ENCODE data around the gene MRAP. TPM values are rescaled to one million over a fixed set of nuclear protein-coding genes. Genes with fewer than 3 reads are reported as not detected.
"Not testable (repeated sequence)": the region's sequence is repeated elsewhere in the genome, so short reads cannot be mapped to it uniquely, and the experiment has no call there.

MRAP gene
- total and polyA plus RNA-seq, 2 donors: 0.09 TPM; not detected in 1

DNA sequence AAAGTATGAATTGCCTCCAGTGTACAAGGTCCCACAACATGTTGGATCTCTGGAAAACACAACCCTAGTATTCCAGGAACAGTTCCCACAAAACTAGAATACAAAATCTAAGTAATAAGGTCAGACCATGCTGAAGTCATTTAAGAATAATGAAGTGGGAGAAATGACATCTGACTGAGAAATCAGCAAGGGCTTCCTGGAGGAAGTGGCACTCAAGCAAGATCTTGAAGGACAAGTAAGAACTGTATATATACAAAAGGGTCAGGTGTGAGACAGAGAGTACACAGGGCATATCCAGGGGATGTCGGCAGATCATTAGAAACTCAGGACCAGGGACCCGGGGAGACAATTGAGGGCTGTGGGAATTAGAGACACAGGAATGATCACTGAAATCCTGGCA, 38.5 kb upstream of the MRAP start:
- H3K27me3 ChIP-seq (ENCODE audit: control insufficient read depth in 2 of 2, insufficient read depth in 1 of 2, low read length in 1 of 2): no peaks in the 10 kb centered on the region
- no peaks in the 10 kb centered on the region for H3K9me3 ChIP-seq (ENCODE audit: control insufficient read depth in 2 of 2, insufficient read depth in 1 of 2, low read length in 1 of 2)
- 93% methylated on average over 2 of the region's 2 CpGs for WGBS

DNA sequence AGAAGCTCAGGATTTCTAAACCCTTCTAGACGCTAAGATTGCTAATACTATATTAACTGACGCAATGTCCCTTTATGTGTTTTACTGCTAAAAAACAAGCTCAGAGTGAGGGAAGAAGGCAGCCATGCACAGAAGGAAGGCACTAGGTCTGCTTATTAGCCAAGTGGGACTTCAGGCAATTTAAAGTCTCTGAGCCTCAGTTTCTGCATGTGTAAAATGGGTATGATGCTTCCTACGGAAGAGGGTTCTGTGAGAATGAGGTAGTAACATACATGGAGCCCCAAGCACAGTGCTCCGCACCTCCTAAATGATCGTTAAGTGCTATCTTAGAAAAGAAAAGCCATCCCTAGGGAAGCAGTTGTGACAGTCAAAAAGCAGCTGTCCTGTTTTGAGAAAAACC, 36.7 kb upstream of the MRAP start:
- H3K27ac ChIP-seq (ENCODE audit: low read depth in 1 of 2, low read length in 1 of 2): no peak overlapping the region
- DNase-seq (ENCODE audit: low read depth in 6 of 9, low spot score in 9 of 9): no peak
- 96% methylated on average over 5 of the region's 5 CpGs for WGBS
- H3K4me3 ChIP-seq (ENCODE audit: low read length in 2 of 2): no peak overlapping the region
- H3K36me3 ChIP-seq (ENCODE audit: control insufficient read depth in 2 of 2, insufficient read depth in 2 of 2, low read length in 1 of 2): peaks cover 2 to 3% of the 10 kb centered on the region in 2 donors
- H3K27me3 ChIP-seq (ENCODE audit: control insufficient read depth in 2 of 2, insufficient read depth in 1 of 2, low read length in 1 of 2): no peaks in the 10 kb centered on the region
- H3K9me3 ChIP-seq (ENCODE audit: control insufficient read depth in 2 of 2, insufficient read depth in 1 of 2, low read length in 1 of 2): no peaks in the 10 kb centered on the region
- H3K4me1 ChIP-seq (ENCODE audit: control insufficient read depth in 2 of 2, insufficient read depth in 2 of 2, low read length in 2 of 2): no peaks in the 10 kb centered on the region

More for the DNA sequence above, 38.5 kb upstream of the MRAP start:
- Histone ChIP-seq H3K27ac (ENCODE audit: low read depth in 1 of 2, low read length in 1 of 2) (no peak overlapping the region), H3K4me3 (ENCODE audit: low read length in 2 of 2) (no peak overlapping the region), H3K4me1 (ENCODE audit: control insufficient read depth in 2 of 2, insufficient read depth in 2 of 2, low read length in 2 of 2) (no peaks in the 10 kb centered on the region), H3K36me3 (ENCODE audit: control insufficient read depth in 2 of 2, insufficient read depth in 2 of 2, low read length in 1 of 2) (no peaks in the 10 kb centered on the region)
- no peak for DNase-seq (ENCODE audit: low read depth in 6 of 9, low spot score in 9 of 9)

DNA sequence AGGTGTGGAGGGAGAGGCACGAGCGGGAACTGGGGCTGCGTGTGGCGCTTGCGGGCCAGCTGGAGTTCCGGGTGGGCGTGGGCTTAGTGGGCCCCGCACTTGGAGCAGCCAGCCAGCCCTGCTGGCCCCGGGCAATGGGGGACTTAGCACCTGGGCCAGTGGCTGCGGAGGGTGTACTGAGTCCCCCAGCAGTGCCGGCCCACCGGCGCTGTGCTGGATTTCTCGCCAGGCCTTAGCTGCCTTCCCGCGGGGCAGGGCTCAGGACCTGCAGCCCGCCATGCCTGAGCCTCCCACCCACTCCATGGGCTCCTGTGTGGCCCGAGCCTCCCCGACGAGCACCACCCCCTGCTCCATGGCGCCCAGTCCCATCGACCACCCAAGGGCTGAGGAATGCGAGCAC, 33.3 kb upstream of the MRAP start:
- not testable (repeated sequence) for DNase-seq (ENCODE audit: low read depth in 6 of 9, low spot score in 9 of 9); H3K27ac ChIP-seq (ENCODE audit: low read depth in 1 of 2, low read length in 1 of 2); H3K4me1 ChIP-seq (ENCODE audit: control insufficient read depth in 2 of 2, insufficient read depth in 2 of 2, low read length in 2 of 2); H3K27me3 ChIP-seq (ENCODE audit: control insufficient read depth in 2 of 2, insufficient read depth in 1 of 2, low read length in 1 of 2); H3K9me3 ChIP-seq (ENCODE audit: control insufficient read depth in 2 of 2, insufficient read depth in 1 of 2, low read length in 1 of 2); H3K4me3 ChIP-seq (ENCODE audit: low read length in 2 of 2)
- 98% methylated on average over 23 of the region's 23 CpGs for WGBS
- peaks cover 12 to 13% of the 10 kb centered on the region in 2 donors for H3K36me3 ChIP-seq (ENCODE audit: control insufficient read depth in 2 of 2, insufficient read depth in 2 of 2, low read length in 1 of 2)

DNA sequence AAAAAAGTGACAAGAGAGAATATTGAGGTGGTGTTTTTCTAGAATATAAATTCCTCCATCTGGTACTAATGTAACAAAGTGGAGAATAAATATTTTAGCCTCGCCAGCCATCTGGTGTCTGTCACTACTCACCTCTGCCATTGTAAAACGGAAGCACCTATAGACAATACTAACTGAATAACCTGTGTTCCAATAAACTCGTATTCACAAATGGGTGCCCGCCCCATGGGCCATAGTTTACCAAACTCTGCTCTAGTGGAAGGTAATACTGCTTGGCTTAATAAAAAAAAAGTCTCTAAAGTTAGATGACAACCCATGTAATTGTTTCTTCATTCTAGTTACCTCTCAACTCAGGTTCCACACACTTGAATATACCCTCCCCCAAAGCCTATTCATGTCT, 27.9 kb upstream of the MRAP start:
- H3K27ac ChIP-seq (ENCODE audit: low read depth in 1 of 2, low read length in 1 of 2): no peak overlapping the region
- DNase-seq (ENCODE audit: low read depth in 6 of 9, low spot score in 9 of 9): no peak
- H3K36me3 ChIP-seq (ENCODE audit: control insufficient read depth in 2 of 2, insufficient read depth in 2 of 2, low read length in 1 of 2): peaks cover 21 to 22% of the 10 kb centered on the region in 2 donors
- H3K27me3 ChIP-seq (ENCODE audit: control insufficient read depth in 2 of 2, insufficient read depth in 1 of 2, low read length in 1 of 2): no peaks in the 10 kb centered on the region
- H3K4me1 ChIP-seq (ENCODE audit: control insufficient read depth in 2 of 2, insufficient read depth in 2 of 2, low read length in 2 of 2): no peaks in the 10 kb centered on the region
- WGBS: 98% methylated on average over 4 of the region's 4 CpGs
- H3K9me3 ChIP-seq (ENCODE audit: control insufficient read depth in 2 of 2, insufficient read depth in 1 of 2, low read length in 1 of 2): no peaks in the 10 kb centered on the region
- no peak overlapping the region for H3K4me3 ChIP-seq (ENCODE audit: low read length in 2 of 2)

DNA sequence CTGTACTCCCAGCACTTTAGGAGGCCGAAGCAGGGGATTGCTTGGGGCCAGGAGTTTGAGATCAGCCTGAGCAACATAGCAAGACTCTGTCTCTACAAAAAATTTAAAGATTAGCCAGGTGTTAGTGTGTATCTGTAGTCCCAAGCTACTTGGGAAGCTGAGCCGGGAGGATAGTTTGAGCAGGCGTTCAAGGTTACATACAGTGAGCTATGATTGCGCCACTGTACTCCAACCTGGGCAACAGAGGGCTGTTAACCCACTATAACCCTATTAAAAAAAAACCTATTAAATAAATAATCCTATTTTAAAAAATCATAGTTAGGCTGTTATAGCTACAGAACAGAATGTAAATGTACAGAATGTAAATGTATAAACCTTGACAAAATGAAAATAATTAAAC, 22.0 kb upstream of the MRAP start:
- DNase-seq (ENCODE audit: low read depth in 6 of 9, low spot score in 9 of 9): no peak
- 99% methylated on average over 4 of the region's 4 CpGs for WGBS
- no peak overlapping the region for H3K4me3 ChIP-seq (ENCODE audit: low read length in 2 of 2)
- H3K4me1 ChIP-seq (ENCODE audit: control insufficient read depth in 2 of 2, insufficient read depth in 2 of 2, low read length in 2 of 2): peaks cover 5 to 10% of the 10 kb centered on the region in 2 donors
- H3K9me3 ChIP-seq (ENCODE audit: control insufficient read depth in 2 of 2, insufficient read depth in 1 of 2, low read length in 1 of 2): no peaks in the 10 kb centered on the region
- no peaks in the 10 kb centered on the region for H3K27me3 ChIP-seq (ENCODE audit: control insufficient read depth in 2 of 2, insufficient read depth in 1 of 2, low read length in 1 of 2)
- peaks cover 8 to 10% of the 10 kb centered on the region in 2 donors for H3K36me3 ChIP-seq (ENCODE audit: control insufficient read depth in 2 of 2, insufficient read depth in 2 of 2, low read length in 1 of 2)
- no peak overlapping the region for H3K27ac ChIP-seq (ENCODE audit: low read depth in 1 of 2, low read length in 1 of 2)

DNA sequence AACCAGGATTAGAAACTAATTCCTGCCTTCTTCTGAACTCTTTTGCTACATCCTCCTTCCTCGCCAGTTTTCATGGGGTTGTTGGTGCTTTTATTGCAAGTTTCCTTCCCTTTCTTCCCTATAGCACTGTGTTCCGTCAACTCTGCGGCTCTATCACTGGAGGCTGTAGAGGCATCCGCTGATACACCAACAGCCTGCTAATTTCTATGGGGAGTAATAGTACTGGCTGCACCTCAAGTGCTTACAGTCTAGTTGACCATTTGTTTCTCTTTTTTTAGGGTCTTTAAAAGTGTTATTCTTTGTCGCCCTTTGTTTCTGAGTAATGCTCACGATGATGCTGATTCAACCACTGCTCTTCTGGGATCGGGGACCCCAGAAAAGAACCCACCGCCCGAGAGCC, 20.6 kb upstream of the MRAP start:
- H3K36me3 ChIP-seq (ENCODE audit: control insufficient read depth in 2 of 2, insufficient read depth in 2 of 2, low read length in 1 of 2): peaks cover 3 to 6% of the 10 kb centered on the region in 2 donors
- peak in 2 of 9 donors; percentile 10 to 30 for DNase-seq (ENCODE audit: low read depth in 6 of 9, low spot score in 9 of 9)
- H3K4me1 ChIP-seq (ENCODE audit: control insufficient read depth in 2 of 2, insufficient read depth in 2 of 2, low read length in 2 of 2): peaks cover 5 to 10% of the 10 kb centered on the region in 2 donors
- under 1% methylated on average over 9 of the region's 9 CpGs for WGBS
- H3K27ac ChIP-seq (ENCODE audit: low read depth in 1 of 2, low read length in 1 of 2): peak overlapping the region in 1 of 2 donors; percentile 74
- peak overlapping the region; percentile 76 to 83 for H3K4me3 ChIP-seq (ENCODE audit: low read length in 2 of 2)
- no peaks in the 10 kb centered on the region for H3K9me3 ChIP-seq (ENCODE audit: control insufficient read depth in 2 of 2, insufficient read depth in 1 of 2, low read length in 1 of 2)
- H3K27me3 ChIP-seq (ENCODE audit: control insufficient read depth in 2 of 2, insufficient read depth in 1 of 2, low read length in 1 of 2): no peaks in the 10 kb centered on the region

DNA sequence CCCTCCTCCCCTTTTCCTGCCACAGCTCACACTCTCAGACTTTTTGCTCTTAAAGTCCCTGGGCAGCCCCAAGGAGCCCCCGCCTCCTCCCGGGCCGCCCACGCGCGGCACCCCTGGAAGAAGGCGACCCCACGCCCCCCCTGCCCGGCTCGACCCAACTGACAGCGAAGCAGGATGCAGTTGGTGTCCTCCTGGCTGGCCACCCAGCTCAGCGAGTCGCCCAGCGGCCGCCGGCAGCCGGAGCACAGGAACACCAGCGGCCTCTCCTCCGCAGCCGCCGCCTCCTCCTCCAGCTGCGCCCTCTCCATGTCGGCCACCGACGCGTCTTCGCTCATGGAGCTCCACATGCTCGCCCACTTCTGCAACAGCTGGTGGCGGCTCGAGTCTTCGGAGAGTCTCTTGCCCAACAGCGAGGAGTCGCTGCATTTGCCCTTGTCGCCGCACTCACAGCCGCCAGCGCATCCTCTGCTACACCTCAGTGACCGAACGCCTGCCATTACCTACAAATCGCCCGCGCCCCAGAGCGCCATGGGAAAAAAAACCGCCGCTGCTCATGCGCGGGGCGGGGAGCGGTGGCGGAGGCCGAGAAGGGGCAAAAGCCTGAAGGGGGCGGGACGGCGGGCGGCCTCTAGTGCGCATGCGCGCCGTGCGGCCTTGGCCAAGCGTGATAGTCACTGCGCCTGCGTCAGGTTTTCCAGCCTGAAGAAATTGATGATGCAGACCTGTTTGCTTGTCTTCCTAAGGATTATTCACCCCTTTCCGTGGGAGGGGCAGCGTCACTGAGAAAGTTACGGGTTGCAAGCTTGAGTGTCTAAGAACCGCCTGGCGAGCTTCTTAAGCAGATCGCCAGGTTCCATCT, 19.9 kb upstream of the MRAP start, which contains the start of gene MIS18A:
MIS18A (minus strand) TSS at position 532 of the 859 bp plus-strand sequence; CDS start at position 497, 35 bp downstream.
- DNase-seq (ENCODE audit: low read depth in 6 of 9, low spot score in 9 of 9): peak; percentile 77 to 97 (median 88)
- H3K9me3 ChIP-seq (ENCODE audit: control insufficient read depth in 2 of 2, insufficient read depth in 1 of 2, low read length in 1 of 2): no peaks in the 10 kb centered on the region
- peak within 1 kb of the TSS; percentile 72 to 74 for H3K27ac ChIP-seq (ENCODE audit: low read depth in 1 of 2, low read length in 1 of 2)
- peaks cover 0 to 2% of the 10 kb centered on the region in 2 donors for H3K36me3 ChIP-seq (ENCODE audit: control insufficient read depth in 2 of 2, insufficient read depth in 2 of 2, low read length in 1 of 2)
- peaks cover 5 to 10% of the 10 kb centered on the region in 2 donors for H3K4me1 ChIP-seq (ENCODE audit: control insufficient read depth in 2 of 2, insufficient read depth in 2 of 2, low read length in 2 of 2)
- H3K4me3 ChIP-seq (ENCODE audit: low read length in 2 of 2): peak within 1 kb of the TSS; percentile 76 to 83
- WGBS: under 1% methylated on average over 69 of the region's 69 CpGs
- no peaks in the 10 kb centered on the region for H3K27me3 ChIP-seq (ENCODE audit: control insufficient read depth in 2 of 2, insufficient read depth in 1 of 2, low read length in 1 of 2)

DNA sequence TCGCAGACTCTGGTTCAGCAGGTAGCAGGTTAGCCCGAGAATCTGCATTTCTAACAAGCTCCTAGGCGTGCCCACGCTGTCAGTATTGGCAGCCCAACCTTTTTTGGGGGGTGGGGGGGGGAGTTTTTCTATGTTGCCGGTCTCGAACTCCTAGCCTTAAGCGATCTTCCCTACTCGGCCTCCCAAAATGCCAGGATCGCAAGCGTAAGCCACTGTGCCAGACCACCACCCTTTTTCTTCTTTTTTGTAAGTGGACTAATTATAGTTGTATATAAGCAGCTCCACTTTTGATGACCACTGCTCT, 19.3 kb upstream of the MRAP start:
- no peak for DNase-seq (ENCODE audit: low read depth in 6 of 9, low spot score in 9 of 9)
- Histone ChIP-seq H3K4me3 (ENCODE audit: low read length in 2 of 2) (peak overlapping the region; percentile 76 to 83), H3K9me3 (ENCODE audit: control insufficient read depth in 2 of 2, insufficient read depth in 1 of 2, low read length in 1 of 2) (no peaks in the 10 kb centered on the region), H3K27me3 (ENCODE audit: control insufficient read depth in 2 of 2, insufficient read depth in 1 of 2, low read length in 1 of 2) (no peaks in the 10 kb centered on the region), H3K36me3 (ENCODE audit: control insufficient read depth in 2 of 2, insufficient read depth in 2 of 2, low read length in 1 of 2) (no peaks in the 10 kb centered on the region), H3K4me1 (ENCODE audit: control insufficient read depth in 2 of 2, insufficient read depth in 2 of 2, low read length in 2 of 2) (peaks cover 5 to 10% of the 10 kb centered on the region in 2 donors), H3K27ac (ENCODE audit: low read depth in 1 of 2, low read length in 1 of 2) (peak overlapping the region; percentile 1 to 53)
- WGBS: 11% methylated on average over 10 of the region's 10 CpGs

DNA sequence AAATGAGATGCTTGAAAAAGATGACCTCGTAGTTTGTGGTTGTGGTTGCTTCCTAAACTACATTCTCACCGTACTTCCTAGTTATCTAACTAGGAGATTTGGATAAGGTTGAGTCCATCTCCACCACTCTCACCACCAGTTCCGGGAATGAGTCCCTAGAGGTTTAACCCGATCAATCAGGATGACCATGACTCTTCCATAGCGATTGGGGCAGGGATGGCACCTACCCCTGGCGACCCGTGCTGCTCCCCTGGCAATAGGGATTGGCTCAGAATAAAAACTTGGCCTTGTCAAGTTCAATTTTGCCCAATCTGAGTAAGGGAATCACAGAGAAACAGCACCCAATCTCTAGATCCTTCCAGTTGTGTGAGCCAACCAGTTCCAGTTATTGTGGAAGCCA, 17.1 kb upstream of the MRAP start:
- Histone ChIP-seq H3K4me3 (ENCODE audit: low read length in 2 of 2) (no peak overlapping the region), H3K4me1 (ENCODE audit: control insufficient read depth in 2 of 2, insufficient read depth in 2 of 2, low read length in 2 of 2) (peaks cover 5 to 10% of the 10 kb centered on the region in 2 donors), H3K27ac (ENCODE audit: low read depth in 1 of 2, low read length in 1 of 2) (no peak overlapping the region), H3K36me3 (ENCODE audit: control insufficient read depth in 2 of 2, insufficient read depth in 2 of 2, low read length in 1 of 2) (no peaks in the 10 kb centered on the region), H3K27me3 (ENCODE audit: control insufficient read depth in 2 of 2, insufficient read depth in 1 of 2, low read length in 1 of 2) (no peaks in the 10 kb centered on the region), H3K9me3 (ENCODE audit: control insufficient read depth in 2 of 2, insufficient read depth in 1 of 2, low read length in 1 of 2) (no peaks in the 10 kb centered on the region)
- DNase-seq (ENCODE audit: low read depth in 6 of 9, low spot score in 9 of 9): no peak
- whole genome bisulfite sequencing: 96% methylated on average over 7 of the region's 7 CpGs

All from thymus (tissue), 11 donors.